Natural killer cell (primary cell): ENCODE results near the gene ARL5C. TPM values are rescaled to one million over a fixed set of nuclear protein-coding genes. Genes with fewer than 3 reads are reported as not detected.

Source experiments
- ATAC-seq, 3 donors: fragments of 150-1000 bp in 2 of 3; fragments of 200-7000 bp in 1 of 3; cut with Tn5 transposase; 1 replicate in 1 of 3; 2 replicates in 2 of 3; pipeline ENCODE4 v1.10.0; 2021; ENCODE audit warnings: mild to moderate bottlenecking in 2 of 3, moderate library complexity in 2 of 3
- DNase-seq, 2 donors: peaks; one replicate each; pipeline versions ENCODE4 v3.0.0 to v3.0.0-alpha.2; 2013 to 2021; ENCODE audit warnings: mixed read lengths in 1 of 2
- H3K27ac ChIP-seq: one replicate; pipeline ENCODE4 v1.5.1; 2013; ENCODE audit warnings: mild to moderate bottlenecking, low read length
- H3K27me3 ChIP-seq: one replicate; pipeline ENCODE4 v1.6.1; 2013; ENCODE audit warnings: low read length; ENCODE audit not compliant: control insufficient read depth, insufficient read depth
- H3K36me3 ChIP-seq: one replicate; pipeline ENCODE4 v1.6.1; 2013; ENCODE audit warnings: low read length; ENCODE audit not compliant: control insufficient read depth, insufficient read depth
- H3K4me1 ChIP-seq: one replicate; pipeline ENCODE4 v1.6.1; 2013; ENCODE audit warnings: low read length; ENCODE audit not compliant: control insufficient read depth, insufficient read depth
- H3K4me3 ChIP-seq: one replicate; pipeline ENCODE4 v1.5.1; 2013; ENCODE audit warnings: low read length
- H3K9me3 ChIP-seq: one replicate; pipeline ENCODE4 v1.6.1; 2013; ENCODE audit warnings: low read length; ENCODE audit not compliant: control insufficient read depth, insufficient read depth
- H3K27ac Mint-ChIP-seq, 2 donors: one replicate each; pipeline ENCODE4 v1.8.0; 2022; ENCODE audit warnings: mild to moderate bottlenecking in 2 of 2, mixed read lengths in 2 of 2, moderate library complexity in 1 of 2
- H3K27me3 Mint-ChIP-seq, 2 donors: one replicate each; pipeline ENCODE4 v1.8.0; 2022; ENCODE audit warnings: low read depth in 2 of 2, mixed read lengths in 2 of 2
- H3K36me3 Mint-ChIP-seq: one replicate; pipeline ENCODE4 v1.8.0; 2022; ENCODE audit warnings: mixed read lengths
- H3K4me1 Mint-ChIP-seq, 2 donors: one replicate each; pipeline ENCODE4 v1.8.0; 2022; ENCODE audit warnings: mixed read lengths in 2 of 2
- H3K4me3 Mint-ChIP-seq: one replicate; pipeline ENCODE4 v1.8.0; 2022; ENCODE audit warnings: mild to moderate bottlenecking, moderate library complexity, mixed read lengths
- H3K9me3 Mint-ChIP-seq, 2 donors: one replicate each; pipeline ENCODE4 v1.8.0; 2022; ENCODE audit warnings: mixed read lengths in 2 of 2
- CTCF ChIP-seq: fragments of 200-600 bp; IDR thresholded peaks from one replicate; pipeline ENCODE4 v1.8.0; 2022; ENCODE audit warnings: antibody characterized with exemption
- WGBS: methylation state at CpG from one replicate; pipeline ENCODE4 v1.1.7; 2013; ENCODE audit warnings: missing lambda C conversion rate; ENCODE audit not compliant: insufficient coverage; 5-methylcytosine and 5-hydroxymethylcytosine counted together
- intact Hi-C: fragments of 100-400 bp; cut with micrococcal nuclease; formaldehyde crosslinking; loops from one replicate; pipeline ENCODE4 v1.14.2; 2022
- total RNA-seq, 4 donors: library from RNA; stranded (reverse); fragments of 120-200 nt in 1 of 4; gene quantifications; one replicate each; pipeline versions ENCODE4 v1.2.3 to v1.2.4, GENCODE V29; 2013 to 2022

ARL5C gene
- total RNA-seq, 3 donors from 2014 or later (not counting 1 experiment from before 2014, with no cell fraction given): 0.33 TPM; not detected in 2

DNA sequence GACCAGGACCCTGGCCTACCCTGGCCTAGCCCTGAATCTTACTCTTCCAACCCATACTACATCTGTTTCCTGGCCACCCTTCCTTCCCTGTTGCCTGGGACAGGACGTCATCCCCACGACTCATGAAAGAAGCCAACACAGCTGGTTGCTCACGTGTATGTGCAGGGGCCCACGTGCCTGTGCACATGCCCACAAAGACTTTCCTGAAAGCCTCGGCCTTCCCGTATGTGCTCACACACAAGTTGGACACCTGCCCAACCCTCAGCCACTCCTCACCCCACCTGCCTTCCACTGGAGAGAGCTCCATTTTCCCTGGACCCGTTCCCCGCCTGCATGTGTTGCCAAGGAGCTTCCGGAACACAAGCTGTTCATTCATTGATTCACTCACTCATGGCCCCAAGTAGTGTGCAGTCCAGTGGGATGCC lies 21.5 kb downstream of the ARL5C start:
- intact Hi-C loops: no loop called here
- no peak overlapping the region for H3K4me3 ChIP-seq
- TF ChIP-seq CTCF: no peak
- DNase-seq (no peak), ATAC-seq (no peak)
- H3K4me1 Mint-ChIP-seq: peaks cover 0 to 6% of the 10 kb centered on the region in 2 donors
- H3K27ac Mint-ChIP-seq: no peak overlapping the region
- H3K27me3 Mint-ChIP-seq: peaks cover 3 to 4% of the 10 kb centered on the region in 2 donors
- WGBS: 47% methylated on average over 9 of the region's 9 CpGs
- H3K36me3 Mint-ChIP-seq: no peaks in the 10 kb centered on the region
- H3K9me3 ChIP-seq: no peaks in the 10 kb centered on the region
- H3K27me3 ChIP-seq: no peaks in the 10 kb centered on the region
- H3K4me1 ChIP-seq: no peaks in the 10 kb centered on the region
- H3K9me3 Mint-ChIP-seq: no peaks in the 10 kb centered on the region
- H3K36me3 ChIP-seq: no peaks in the 10 kb centered on the region
- no peak overlapping the region for H3K4me3 Mint-ChIP-seq
- no peak overlapping the region for H3K27ac ChIP-seq

DNA sequence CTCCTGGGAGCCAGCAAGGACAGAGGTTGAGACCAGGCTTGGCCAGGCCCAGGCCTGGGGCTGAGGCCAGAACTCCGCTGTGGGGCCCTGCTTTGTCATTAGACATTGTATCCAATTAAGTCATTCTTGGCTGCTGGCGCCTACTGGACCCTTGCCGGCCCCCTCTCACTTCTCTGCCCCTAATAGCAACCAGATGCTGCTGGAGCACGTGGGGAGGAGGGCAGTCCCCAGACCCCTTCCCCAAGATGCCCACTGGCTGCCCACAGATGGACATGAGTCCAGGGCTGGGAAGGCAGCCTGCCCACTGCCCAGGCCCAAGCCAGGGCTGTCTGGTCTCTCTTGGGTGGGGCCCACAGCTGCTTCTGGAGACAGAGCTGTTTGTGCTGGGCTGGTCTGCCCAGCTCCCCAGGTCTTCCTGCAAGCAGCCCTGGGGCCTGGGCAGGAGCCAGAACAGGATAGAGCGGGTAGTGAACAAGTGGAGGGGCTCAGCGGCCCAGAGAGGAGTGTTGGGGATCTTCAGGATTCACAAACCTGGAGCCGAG lies 22.3 kb downstream of the ARL5C start:
- no peak overlapping the region for H3K4me3 Mint-ChIP-seq
- no peak overlapping the region for H3K4me3 ChIP-seq
- H3K36me3 ChIP-seq: no peaks in the 10 kb centered on the region
- DNase-seq (no peak), ATAC-seq (no peak)
- WGBS: 94% methylated on average over 7 of the region's 7 CpGs
- no peak overlapping the region for H3K27ac ChIP-seq
- no peaks in the 10 kb centered on the region for H3K27me3 Mint-ChIP-seq
- H3K4me1 ChIP-seq: no peaks in the 10 kb centered on the region
- no peak for TF ChIP-seq CTCF
- no peaks in the 10 kb centered on the region for H3K27me3 ChIP-seq
- H3K9me3 ChIP-seq: no peaks in the 10 kb centered on the region
- H3K9me3 Mint-ChIP-seq: no peaks in the 10 kb centered on the region
- H3K36me3 Mint-ChIP-seq: no peaks in the 10 kb centered on the region
- intact Hi-C loops: no loop called here
- no peaks in the 10 kb centered on the region for H3K4me1 Mint-ChIP-seq
- no peak overlapping the region for H3K27ac Mint-ChIP-seq

- Histone ChIP-seq H3K36me3 (no peaks in the 10 kb centered on the region), H3K4me3 (no peak overlapping the region), H3K9me3 (no peaks in the 10 kb centered on the region), H3K4me1 (no peaks in the 10 kb centered on the region), H3K27me3 (no peaks in the 10 kb centered on the region), H3K27ac (no peak overlapping the region)
- intact Hi-C loops: no loop called here
- WGBS: 94% methylated on average over 10 of the region's 11 CpGs
- H3K9me3 Mint-ChIP-seq: no peaks in the 10 kb centered on the region
- H3K36me3 Mint-ChIP-seq: no peaks in the 10 kb centered on the region
- H3K27me3 Mint-ChIP-seq: no peaks in the 10 kb centered on the region
- H3K4me1 Mint-ChIP-seq: no peaks in the 10 kb centered on the region
- H3K27ac Mint-ChIP-seq: no peak overlapping the region
- DNase-seq (no peak), ATAC-seq (no peak)
- TF ChIP-seq CTCF: no peak
- H3K4me3 Mint-ChIP-seq: no peak overlapping the region
These were observed 23.9 kb downstream of the ARL5C start for GRCh38 chr17:39141915-39142664.
